HG02610 (cell line): ENCODE results near the gene TBC1D22A.

Source experiments
- ATAC-seq: cut with Tn5 transposase; IDR thresholded peaks from one replicate; pipeline ENCODE4 v1.9.1; 2021; ENCODE audit warnings: mild to moderate bottlenecking, moderate library complexity; ENCODE audit not compliant: unreplicated experiment

The TBC1D22A gene

DNA sequence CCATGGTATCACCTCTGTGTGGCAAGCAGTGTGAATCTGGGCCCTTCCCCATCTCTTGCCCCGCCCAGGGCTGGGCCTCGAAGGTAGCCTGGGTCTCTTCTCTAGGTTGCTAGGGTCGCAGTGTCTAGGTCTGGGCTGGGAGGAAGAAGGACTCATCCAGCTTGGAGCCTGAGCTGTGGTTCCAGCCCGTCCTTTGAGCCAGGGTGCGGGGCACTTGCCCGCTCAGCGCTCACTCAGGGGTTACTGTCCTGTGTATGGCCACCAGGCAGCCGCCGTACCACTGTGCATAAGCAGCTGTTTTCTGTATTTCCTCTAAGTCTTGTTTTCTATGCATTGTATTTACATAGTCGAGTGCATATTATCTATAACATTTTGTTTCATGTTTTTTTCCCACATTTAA is 160.9 kb downstream of the TBC1D22A start:
- no peak for ATAC-seq

DNA sequence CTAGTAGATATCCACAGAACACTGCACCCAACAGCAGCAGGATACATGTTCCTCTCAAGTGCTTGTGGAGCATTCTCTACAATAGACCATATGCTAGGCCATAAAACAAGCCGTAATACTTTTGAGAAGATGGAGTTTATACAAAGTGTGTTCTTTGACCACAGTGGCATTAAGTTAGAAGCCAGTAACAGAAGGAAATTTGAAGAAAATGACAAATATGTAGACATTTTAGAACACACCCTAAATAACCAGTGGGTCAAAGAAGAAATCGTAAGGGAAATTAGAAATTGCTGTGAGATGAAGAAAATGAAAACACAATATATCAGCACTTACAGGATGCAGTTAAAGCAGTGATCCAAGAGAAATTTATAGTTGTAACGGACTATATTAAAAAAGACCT is 163.4 kb downstream of the TBC1D22A start:
- ATAC-seq: no peak

DNA sequence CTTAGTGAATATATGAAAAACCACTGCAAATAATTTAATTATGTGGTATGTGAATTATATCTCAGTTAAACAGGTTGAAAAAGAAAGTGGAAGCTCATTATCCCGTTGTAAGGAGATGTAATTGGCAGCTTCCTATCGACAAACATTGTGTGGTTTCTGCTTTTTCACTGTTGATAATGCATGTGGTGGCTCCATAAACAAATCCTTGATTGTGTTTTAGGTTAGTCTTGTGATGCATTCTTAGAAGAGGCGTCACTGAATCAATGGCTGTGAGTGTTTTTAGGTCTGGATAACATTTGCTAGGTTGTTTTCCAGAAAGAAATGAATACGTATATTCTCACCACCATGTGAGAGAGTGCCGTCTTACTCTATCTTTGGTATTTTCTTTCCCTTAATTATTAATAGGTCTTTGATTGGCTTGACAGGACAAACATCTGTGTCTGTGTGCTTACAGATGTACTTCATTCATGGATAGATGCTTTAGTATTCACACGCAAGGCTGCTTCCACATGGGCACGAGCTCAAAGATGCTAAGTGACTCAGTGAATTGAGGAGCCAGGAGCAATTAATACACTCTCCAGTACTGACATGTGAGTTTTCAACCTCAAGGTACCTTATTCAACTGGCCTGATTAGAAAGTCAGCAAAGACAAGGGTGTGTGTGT is 166.7 kb downstream of the TBC1D22A start:
- no peak for ATAC-seq

DNA sequence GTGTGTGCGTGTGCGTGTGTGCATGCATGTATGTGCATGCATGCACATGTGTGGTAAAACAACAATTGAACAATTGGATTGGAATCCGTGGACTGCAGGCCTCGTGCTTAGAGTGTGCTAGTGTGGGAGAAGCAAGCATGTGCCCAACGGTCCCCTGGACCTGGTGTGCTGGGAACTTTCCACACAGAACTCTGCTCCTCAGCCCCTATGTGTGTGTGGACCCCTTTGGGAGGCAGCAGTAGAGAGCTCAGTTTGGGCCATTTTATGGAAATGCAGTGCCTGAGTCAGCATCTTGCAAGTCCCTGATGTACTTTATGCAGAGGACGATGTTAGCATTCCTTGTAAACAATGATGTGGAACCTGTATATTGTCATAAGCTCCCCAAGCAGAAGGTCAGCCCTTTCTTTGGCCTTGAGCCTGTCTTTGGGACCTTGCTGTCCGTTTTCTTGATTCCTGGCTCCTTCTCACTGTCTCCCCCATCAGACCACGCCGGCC is 167.3 kb downstream of the TBC1D22A start:
- ATAC-seq: no peak

DNA sequence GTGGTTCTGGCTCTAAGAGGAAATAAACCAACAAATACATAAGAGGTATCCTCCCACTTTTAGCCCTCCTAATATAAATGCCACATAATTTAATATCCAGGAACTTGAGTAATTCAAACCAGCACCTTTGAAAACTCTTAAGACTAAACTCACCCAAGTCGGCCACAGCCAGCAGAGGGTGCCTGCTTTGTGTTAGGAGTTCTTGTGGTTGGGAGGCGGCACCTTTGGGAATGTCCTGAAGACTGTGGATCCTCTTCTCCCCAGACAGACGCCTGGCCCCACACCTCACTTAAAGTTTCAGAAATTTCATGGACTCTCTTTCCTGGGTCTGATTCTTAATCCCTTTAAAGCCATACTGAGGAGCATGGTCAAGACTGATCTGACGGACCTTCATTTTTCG is 169.0 kb downstream of the TBC1D22A start:
- no peak for ATAC-seq

DNA sequence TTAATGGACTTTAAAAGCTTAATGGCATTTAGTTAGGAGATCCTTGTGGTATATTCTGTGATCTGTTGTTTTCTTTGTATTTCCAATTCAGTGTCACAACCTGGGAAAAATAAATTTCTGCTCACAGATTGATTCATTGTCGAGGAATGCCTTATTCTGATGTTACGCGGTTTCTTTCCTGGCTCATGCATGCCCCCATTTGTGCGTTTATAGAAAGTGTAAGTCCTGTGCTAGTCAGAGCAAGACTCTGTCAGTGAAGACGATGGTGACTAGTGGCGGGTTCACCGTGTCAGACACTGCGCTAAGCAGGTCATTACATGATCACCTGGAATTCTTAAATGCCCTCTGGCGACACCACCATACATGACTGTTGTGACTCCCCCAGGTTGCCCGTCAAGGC is 169.4 kb downstream of the TBC1D22A start:
- ATAC-seq: no peak

DNA sequence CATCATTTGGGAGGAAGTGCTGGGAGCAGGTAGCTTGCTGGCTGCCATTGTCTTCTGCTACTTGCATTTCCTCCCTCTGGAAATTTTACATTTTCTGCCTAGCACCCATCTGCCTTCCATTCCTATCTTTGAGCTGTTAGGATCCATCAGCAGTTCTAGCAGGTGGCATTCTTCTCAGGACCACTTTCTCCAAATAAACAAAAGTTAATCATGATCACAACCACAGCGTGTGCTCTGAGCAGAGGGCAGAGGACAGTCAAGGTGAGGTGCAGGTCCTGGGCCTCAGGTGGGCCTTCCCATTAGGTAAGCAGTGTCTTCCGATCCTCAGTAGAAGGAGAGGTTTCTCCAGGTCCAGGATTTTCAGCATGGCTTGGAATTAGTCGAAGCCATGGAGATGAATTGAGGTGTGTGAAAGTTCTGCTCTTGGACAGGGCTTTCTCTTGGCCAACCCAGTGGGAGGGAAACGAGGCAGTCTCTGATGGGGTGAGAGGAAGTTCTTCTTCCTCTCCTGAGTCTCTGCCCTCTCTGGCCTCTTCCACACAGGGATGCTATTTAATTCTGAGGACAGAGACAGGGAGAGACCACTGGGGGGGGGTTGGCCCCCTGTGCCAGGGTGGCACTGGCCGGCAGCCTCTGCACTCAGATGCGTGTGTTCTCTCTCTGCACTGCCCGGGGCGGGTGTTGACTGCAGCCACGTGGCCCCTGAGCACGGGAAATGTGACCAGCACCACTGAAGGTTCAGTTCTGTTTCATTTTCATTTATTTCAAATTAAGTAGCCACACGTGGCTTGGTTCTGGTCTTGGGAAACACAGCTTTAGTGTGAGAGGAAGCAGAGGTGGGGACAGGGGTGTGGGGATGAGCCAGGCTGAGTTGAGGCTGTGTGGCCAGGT is 170.8 kb downstream of the TBC1D22A start:
- no peak for ATAC-seq

DNA sequence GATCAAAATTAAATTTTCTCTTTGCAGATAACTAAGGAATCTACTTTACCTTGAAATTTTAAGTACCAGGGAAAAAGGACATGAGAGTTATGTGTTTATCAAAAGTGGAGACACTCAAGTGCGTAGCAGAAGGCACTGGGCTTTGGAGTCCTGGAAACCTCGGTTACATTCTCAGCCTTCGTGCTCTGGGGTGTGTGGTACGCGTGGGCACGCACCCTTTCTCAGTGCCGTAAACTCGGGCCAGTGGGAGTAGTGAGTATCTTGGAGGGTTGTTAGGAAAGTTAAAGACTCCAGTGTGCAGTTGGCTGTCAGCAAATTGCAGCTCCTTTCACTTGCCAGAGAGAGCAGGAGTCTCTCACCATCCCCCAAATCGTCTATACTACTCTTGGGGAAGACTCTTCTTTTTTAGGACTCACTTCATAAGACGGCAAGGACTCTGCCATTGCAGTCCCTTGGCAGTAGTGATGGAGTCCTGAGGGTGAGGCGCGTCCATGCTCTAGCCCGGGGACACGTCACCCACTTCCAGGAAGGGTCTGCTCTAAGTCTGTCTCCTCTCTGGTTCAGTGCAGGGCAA is 171.8 kb downstream of the TBC1D22A start:
- ATAC-seq: no peak

DNA sequence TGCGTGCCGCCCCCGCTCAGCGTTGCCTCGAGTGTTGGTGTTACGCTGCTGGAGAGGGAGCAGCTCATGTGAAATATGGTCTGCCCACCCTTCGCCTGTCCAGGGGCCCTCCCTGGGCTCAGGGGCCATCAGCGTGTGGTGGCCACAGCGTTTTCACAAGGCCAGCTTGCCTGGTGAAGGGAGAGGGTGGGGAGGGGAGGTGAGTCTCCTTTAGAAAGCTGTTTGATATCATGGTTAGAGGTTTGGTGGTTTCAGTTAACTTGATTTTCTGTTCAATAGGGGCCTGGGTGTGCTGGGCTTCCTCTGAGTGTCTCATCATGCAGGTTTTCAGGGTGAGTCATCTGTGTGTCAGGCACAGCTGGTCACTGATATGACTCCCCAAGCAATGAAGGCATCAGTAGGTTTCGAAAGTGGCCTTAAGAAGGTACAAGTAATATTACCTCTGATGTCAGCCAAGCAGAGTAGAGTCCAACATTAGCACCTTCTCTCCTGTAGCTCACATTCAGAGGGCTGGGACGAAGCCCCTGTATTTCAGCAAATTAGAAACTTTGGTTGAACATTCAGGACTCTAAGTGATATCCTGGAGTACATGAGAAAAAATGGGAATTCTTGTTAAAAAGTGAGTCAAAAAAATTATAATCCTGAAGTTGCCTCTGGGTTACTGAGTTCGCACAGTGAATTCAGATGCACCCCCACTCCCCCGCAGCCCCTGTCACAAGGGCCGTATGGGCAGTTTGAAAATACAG is 172.5 kb downstream of the TBC1D22A start:
- ATAC-seq: peak; percentile 75

DNA sequence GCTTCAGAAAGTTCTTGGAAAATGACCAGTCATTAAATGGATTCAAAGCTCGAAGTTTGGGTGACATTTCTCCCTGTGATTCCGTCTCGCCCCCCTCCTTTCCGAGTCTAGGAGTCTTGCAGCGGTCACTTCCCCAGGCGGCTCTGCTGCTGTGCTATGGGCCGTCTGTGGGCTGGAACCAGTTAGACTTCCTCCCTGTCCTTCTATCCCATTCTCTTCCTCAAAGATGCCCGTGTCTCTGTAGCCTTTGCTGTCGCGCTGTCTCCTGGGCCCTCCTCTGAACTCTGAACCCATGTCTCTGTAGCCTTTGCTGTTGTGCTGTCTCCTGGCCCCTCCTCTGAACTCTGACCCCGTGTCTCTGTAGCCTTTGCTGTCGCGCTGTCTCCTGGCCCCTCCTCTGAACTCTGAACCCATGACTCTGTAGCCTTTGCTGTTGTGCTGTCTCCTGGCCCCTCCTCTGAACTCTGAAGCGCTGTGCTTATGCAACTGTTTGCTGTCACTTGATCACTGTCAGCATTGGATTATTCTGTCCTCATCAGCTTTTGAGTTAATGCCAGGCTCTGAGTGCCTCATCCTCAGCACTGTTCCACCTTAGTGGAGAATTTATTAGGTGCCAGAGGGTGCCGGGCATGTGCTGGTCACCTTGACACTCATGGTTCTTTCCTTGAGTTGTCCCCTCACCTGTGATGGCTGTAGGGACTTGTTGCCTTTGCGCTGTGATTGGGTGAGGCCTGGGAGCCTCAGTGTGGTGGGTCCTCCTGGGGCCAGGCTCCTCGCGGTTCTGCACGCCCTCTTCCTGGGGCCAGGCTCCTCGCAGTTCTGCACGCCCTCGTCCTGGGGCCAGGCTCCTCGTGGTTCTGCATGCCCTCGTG is 173.3 kb downstream of the TBC1D22A start:
- no peak for ATAC-seq

DNA sequence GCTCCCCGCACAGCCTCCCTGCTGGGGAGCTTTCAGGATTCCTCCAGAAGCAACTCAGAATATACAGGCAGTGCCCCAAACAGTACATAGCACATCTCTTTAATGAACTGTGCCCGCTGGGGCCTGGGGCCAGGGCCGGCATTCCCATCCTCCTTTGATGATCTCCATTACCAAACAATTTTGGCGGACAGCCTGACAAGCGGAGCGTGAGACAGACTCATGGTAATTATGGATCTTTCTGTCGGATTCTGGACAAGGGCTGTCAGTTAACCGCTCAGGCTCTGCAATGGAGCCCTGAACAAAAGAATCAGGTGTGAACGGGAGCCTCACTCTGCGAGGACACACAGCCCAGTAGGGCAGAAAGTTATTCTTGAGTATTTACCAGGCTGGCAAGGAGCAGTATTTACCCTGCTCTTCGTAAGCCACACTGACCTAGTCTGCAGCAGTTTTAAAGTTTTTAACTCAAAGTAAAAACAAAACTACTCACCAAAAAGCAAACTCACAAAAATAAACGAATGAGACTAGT is 174.0 kb downstream of the TBC1D22A start:
- ATAC-seq: no peak

DNA sequence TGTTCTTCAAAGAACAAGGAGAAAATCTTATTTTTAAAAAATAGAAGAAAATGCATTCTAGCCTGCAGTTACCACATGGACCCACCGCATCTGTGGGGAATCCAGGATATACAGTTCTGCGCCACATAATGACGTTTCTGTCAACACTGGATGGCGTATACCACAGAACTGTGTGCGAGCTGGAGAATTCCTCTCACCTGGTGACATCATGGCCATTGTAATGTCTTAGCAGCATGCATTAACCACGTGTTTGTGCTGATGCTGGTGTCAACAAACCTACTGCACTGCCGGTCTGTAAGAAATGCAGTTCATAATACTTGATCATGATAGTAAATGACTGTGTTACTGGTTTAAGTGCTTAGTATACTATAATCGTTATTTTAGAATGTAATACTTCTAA is 174.7 kb downstream of the TBC1D22A start:
- ATAC-seq: no peak

DNA sequence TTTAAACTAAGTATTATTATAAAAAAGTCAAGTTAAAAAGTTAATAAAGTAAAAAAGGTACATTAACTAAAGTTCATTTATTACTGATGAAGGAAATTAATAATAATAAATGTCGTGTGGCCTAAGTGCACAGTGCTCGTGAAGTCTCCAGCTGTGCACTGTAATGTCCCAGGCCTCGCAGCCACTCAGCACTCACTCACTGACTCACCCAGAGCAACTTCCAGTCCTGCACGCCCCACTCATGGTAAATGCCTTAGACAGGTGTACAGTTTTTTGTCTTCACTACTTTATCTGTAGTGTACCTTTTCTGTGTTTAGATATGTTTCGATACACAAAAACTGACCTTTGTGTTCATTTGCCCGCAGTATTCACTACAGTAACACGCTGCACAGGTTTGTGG is 175.5 kb downstream of the TBC1D22A start:
- no peak for ATAC-seq

DNA sequence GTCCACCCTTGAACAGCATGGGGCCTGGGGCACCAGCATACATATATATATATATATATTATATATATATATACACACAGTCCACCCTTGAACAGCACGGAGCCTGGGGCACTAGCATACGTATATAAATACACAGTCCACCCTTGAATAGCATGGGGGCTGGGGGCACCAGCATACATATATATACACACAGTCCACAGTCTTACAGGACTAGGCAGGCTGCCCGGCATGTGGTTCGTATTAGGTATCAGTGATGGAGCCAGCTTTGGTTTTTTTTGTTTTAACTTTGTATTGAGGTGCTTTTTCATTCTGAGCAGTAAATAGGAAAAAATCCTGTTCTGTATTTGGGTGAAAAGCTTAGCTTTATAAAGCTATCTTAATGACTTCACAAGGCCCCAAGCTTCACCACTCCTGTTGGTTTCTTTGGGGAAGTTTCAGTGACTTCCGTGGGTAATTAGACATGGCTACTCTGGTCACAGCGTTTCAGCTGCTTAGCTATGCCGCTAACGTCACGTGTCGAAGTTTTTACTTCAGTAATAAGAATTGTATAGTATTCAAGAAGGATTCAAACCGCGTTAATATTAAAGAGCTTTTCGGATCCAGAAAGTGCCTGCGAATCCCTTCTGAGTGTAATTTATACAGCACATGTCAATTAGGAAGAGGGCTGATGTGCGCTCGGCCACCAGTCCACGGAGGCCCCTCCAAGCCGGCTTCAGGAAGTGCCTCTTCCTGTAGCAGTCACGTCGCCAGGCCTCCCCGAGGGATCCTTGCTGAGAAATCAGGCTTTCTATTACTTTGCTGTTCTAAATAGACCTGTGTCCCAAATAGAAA is 179.7 kb downstream of the TBC1D22A start:
- no peak for ATAC-seq

DNA sequence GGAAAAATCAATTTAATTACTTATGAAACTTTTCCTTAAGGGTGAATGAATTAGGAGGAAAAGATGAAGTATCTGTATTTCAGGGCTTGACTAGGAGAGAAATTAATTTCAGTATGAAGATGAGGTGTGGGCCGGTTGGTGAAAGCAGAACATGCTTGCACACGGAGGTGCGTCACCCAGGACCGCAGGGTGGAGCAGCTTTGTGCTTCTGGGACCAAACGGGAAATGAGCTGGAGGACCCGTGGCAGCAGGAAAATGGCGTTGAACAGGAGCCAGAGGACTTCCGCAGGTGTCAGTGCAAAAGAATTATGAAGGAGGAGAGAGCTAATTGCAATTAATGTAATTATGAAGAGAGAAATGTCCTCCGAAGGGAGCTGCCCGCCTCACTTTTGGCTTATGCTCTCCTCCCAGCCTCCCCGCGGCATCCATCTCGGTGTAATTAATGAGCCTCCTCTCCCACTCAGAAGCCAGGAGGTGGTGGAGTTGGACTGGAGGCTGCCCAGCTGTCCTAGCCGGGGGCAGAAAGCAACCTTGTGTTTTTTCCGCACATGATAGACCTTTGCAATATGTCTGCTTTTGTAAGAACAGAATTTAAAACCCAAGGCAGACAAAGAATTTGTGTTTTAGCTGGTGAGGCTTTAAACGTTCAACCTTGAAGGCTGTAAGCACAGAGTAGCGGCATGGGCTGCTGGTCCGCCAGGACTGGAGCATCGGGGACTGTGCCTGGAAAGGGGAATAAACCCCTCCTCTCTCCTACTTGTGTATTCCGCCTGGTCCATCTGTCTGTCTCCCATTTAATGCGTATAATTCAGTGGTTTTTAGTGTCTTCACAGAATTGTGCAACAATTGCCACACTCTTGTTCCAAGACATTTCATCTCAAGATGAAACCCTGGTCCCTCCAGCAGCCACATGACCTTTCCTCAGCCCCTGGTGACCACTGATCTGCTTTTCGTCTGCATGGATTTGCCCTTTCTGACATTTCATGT is 180.6 kb downstream of the TBC1D22A start:
- no peak for ATAC-seq

DNA sequence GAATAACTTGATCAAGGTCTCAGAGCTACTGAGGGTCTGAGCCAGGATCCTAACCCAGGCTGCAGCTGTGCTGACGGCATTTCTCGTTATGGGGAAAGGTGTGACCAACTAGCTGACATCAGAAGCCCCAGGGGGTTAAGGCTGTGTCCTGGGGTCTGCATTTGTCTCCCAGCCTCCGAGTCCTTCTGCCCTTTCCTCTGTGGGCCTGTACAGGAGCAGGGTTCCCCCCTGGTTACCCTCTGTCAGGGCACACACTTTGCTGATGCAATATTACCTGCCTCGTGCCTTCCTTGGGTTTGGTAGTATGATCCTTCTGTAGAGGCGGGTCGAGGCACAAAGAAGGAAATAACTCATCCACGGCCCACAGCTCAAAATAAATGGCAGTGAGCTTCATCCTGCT is 183.0 kb downstream of the TBC1D22A start:
- no peak for ATAC-seq

DNA sequence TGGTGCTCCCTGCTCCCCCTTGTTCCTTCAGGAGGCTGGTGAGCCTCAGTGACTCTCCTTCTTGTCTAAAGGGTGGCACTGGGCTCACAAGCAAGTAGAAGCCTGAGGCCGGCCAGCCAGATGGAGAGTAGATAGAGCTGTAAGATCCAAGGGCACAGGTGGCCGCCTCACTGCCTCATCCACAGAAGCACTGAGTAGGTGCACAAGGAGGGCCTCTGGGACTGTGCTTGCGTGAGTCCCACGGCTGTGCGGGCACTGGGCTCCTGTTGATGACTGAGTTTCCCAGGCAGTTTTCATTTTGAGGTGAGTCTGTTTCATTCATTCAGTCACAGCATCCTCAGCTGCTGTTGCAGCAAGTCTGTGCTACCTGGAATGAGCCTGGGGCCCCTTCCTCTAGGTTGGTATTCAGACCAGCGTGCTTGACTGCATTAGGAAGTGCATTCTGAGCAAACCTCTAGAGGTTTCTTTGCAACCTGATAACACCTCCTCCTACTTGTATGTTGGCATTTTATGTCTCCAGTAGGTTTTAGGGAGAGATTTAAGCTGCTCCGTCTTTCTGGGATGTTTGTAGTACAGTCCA is 184.0 kb downstream of the TBC1D22A start:
- ATAC-seq: no peak
